HL-60 (cell line): Measurements from ENCODE around the gene FRAS1.

ENCODE experiments used
- POLR2AphosphoS5 ChIP-seq: IDR thresholded peaks from 2 replicates; pipeline ENCODE4 v1.6.1; 2012; ENCODE audit warnings: low read depth
- REST ChIP-seq: IDR thresholded peaks from 2 replicates; pipeline ENCODE4 v1.6.1; 2012; ENCODE audit warnings: low read depth; ENCODE audit not compliant: insufficient replicate concordance
- TF ChIP-seq, protein P1 (sequence below): IDR thresholded peaks from one replicate; pipeline ENCODE4 v1.5.1; 2011; ENCODE audit warnings: low read length, control low read depth, inconsistent platforms; ENCODE audit not compliant: insufficient read depth

- TF ChIP-seq, protein P1, sequence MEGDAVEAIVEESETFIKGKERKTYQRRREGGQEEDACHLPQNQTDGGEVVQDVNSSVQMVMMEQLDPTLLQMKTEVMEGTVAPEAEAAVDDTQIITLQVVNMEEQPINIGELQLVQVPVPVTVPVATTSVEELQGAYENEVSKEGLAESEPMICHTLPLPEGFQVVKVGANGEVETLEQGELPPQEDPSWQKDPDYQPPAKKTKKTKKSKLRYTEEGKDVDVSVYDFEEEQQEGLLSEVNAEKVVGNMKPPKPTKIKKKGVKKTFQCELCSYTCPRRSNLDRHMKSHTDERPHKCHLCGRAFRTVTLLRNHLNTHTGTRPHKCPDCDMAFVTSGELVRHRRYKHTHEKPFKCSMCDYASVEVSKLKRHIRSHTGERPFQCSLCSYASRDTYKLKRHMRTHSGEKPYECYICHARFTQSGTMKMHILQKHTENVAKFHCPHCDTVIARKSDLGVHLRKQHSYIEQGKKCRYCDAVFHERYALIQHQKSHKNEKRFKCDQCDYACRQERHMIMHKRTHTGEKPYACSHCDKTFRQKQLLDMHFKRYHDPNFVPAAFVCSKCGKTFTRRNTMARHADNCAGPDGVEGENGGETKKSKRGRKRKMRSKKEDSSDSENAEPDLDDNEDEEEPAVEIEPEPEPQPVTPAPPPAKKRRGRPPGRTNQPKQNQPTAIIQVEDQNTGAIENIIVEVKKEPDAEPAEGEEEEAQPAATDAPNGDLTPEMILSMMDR: no peak
- TF ChIP-seq POLR2AphosphoS5 (no peak), REST (no peak)
Observed at GRCh38 chr4:78024576-78025091, 32.5 kb upstream of the FRAS1 start.
